Prostate gland (tissue), 2 donors: ENCODE data around the gene DLGAP1. TPM values are rescaled to one million over a fixed set of nuclear protein-coding genes. Genes with fewer than 3 reads are reported as not detected.

Experiments
- DNase-seq: peaks from one replicate; pipeline ENCODE4 v3.0.0-alpha.2; 2019; ENCODE audit warnings: low spot score
- H3K27ac ChIP-seq, 2 donors: fragments of 200-600 bp; sonication (generic); 2 replicates each; pipeline ENCODE4 v1.5.1; 2017 to 2019
- H3K27me3 ChIP-seq: fragments of 200-600 bp; sonication (generic); replicated peaks from 2 replicates; pipeline ENCODE4 v1.5.1; 2019; ENCODE audit not compliant: insufficient read depth
- H3K36me3 ChIP-seq, 2 donors: fragments of 200-600 bp; sonication (generic); 1 replicate in 1 of 2; 2 replicates in 1 of 2; pipeline versions ENCODE4 v1.5.1 to v1.8.1; 2017 to 2019
- H3K4me1 ChIP-seq: fragments of 200-600 bp; sonication (generic); replicated peaks from 2 replicates; pipeline ENCODE4 v1.5.1; 2019
- H3K4me3 ChIP-seq, 2 donors: fragments of 200-600 bp; sonication (generic); 2 replicates each; pipeline ENCODE4 v1.5.1; 2017 to 2019
- H3K9me3 ChIP-seq: fragments of 200-600 bp; sonication (generic); 2 replicates; pipeline ENCODE4 v1.5.1; 2017
- CTCF ChIP-seq, 4 experiments: fragments of 200-600 bp in 2 of 4; fragments of 450-650 bp in 2 of 4; sonication (generic) in 2 of 4; IDR thresholded peaks; 1 replicate in 3 of 4; 2 replicates in 1 of 4; pipeline ENCODE4 v1.5.1; 2016 to 2019; ENCODE audit warnings: antibody characterized with exemption in 4 of 4, mild to moderate bottlenecking in 2 of 4, moderate library complexity in 2 of 4
- POLR2A ChIP-seq: fragments of 450-650 bp; IDR thresholded peaks from one replicate; pipeline ENCODE4 v1.6.1; 2016; ENCODE audit warnings: antibody characterized with exemption, mild to moderate bottlenecking
- POLR2AphosphoS5 ChIP-seq: sonication (generic); formaldehyde crosslinking; IDR thresholded peaks from one replicate; pipeline ENCODE4 v1.6.1; 2017; ENCODE audit warnings: antibody characterized with exemption
- WGBS: methylation state at CpG from one replicate; pipeline ENCODE4 v1.1.5; 2018; 5-methylcytosine and 5-hydroxymethylcytosine counted together
- intact Hi-C: fragments of 100-400 bp; cut with DNase I; formaldehyde crosslinking; loops from one replicate; pipeline ENCODE4 v1.14.2; 2022
- total RNA-seq, 2 donors: library from RNA; depleted of rRNA; stranded (reverse); fragments of >200 nt; gene quantifications; one replicate each; pipeline ENCODE4 v1.1.0, GENCODE V29; 2016

DLGAP1 gene
- total RNA-seq, 2 donors from 2014 or later = 42.2 to 66.7 TPM

- TF ChIP-seq POLR2AphosphoS5 (no peak), POLR2A (no peak), CTCF (IDR thresholded peaks at IDR 0.05) (no peak)
- Histone ChIP-seq H3K36me3 (no peaks in the 10 kb centered on the region), H3K4me3 (no peak overlapping the region), H3K27ac (no peak overlapping the region), H3K4me1 (no peaks in the 10 kb centered on the region), H3K27me3 (no peaks in the 10 kb centered on the region), H3K9me3 (no peaks in the 10 kb centered on the region)
- intact Hi-C loops = no loop called here
- DNase-seq = no peak
- WGBS = 86% methylated on average over 4 of the region's 4 CpGs
Observed at GRCh38 chr18:4224031-4224704, 230.9 kb downstream of the DLGAP1 start.

GRCh38 chr18:4211111-4211837 is 243.8 kb downstream of the DLGAP1 start:
- WGBS = 71% methylated on average over 5 of the region's 5 CpGs
- Histone ChIP-seq H3K36me3 (no peaks in the 10 kb centered on the region), H3K27me3 (no peaks in the 10 kb centered on the region), H3K4me3 (no peak overlapping the region), H3K9me3 (no peaks in the 10 kb centered on the region), H3K4me1 (no peaks in the 10 kb centered on the region), H3K27ac (no peak overlapping the region)
- TF ChIP-seq POLR2A (no peak), POLR2AphosphoS5 (no peak), CTCF (IDR thresholded peaks at IDR 0.05) (no peak)
- no peak for DNase-seq
- intact Hi-C loops = no loop called here

- 96% methylated on average over 1 of the region's 1 CpG for WGBS
- intact Hi-C loops = no loop called here
Observed at GRCh38 chr18:4208366-4208765, 246.7 kb downstream of the DLGAP1 start.

GRCh38 chr18:4207383-4207985 is 247.6 kb downstream of the DLGAP1 start:
- TF ChIP-seq CTCF (IDR thresholded peaks at IDR 0.05) = no peak
- no peak for TF ChIP-seq POLR2AphosphoS5
- TF ChIP-seq POLR2A = no peak
- Histone ChIP-seq H3K27ac (no peak overlapping the region), H3K9me3 (no peaks in the 10 kb centered on the region), H3K36me3 (no peaks in the 10 kb centered on the region), H3K4me1 (no peaks in the 10 kb centered on the region), H3K27me3 (no peaks in the 10 kb centered on the region), H3K4me3 (no peak overlapping the region)
- intact Hi-C loops = no loop called here
- no peak for DNase-seq
- WGBS = 86% methylated on average over 7 of the region's 7 CpGs

More at GRCh38 chr18:4208366-4208765, 246.7 kb downstream of the DLGAP1 start:
- no peak overlapping the region for H3K27ac ChIP-seq
- no peak for DNase-seq
- no peaks in the 10 kb centered on the region for H3K27me3 ChIP-seq
- TF ChIP-seq CTCF (IDR thresholded peaks at IDR 0.05) = no peak
- no peak for TF ChIP-seq POLR2AphosphoS5
- TF ChIP-seq POLR2A = no peak
- H3K4me1 ChIP-seq = no peaks in the 10 kb centered on the region
- no peaks in the 10 kb centered on the region for H3K36me3 ChIP-seq
- no peaks in the 10 kb centered on the region for H3K9me3 ChIP-seq
- no peak overlapping the region for H3K4me3 ChIP-seq
